Esophagus muscularis mucosa (tissue), 4 donors: ENCODE data around the gene VARS2.

Experiments used
- EP300 ChIP-seq: sonication (generic); formaldehyde crosslinking; IDR thresholded peaks from one replicate; pipeline ENCODE4 v1.6.1; 2017; ENCODE audit warnings: antibody characterized with exemption
- POLR2A ChIP-seq: fragments of 450-650 bp; IDR thresholded peaks from one replicate; pipeline ENCODE4 v1.6.1; 2017; ENCODE audit warnings: antibody characterized with exemption, moderate library complexity, mild to moderate bottlenecking, low read depth
- POLR2AphosphoS5 ChIP-seq, 2 donors: sonication (generic); formaldehyde crosslinking; IDR thresholded peaks; one replicate each; pipeline ENCODE4 v1.6.1; 2017; ENCODE audit warnings: antibody characterized with exemption in 2 of 2
- TF ChIP-seq, protein P1 (sequence below), 3 experiments: fragments of 200-600 bp in 2 of 3; fragments of 450-650 bp in 1 of 3; sonication (generic) in 2 of 3; IDR thresholded peaks; one replicate each; pipeline ENCODE4 v1.5.1; 2017 to 2019; ENCODE audit warnings: antibody characterized with exemption in 3 of 3, mild to moderate bottlenecking in 2 of 3, moderate library complexity in 1 of 3

DNA sequence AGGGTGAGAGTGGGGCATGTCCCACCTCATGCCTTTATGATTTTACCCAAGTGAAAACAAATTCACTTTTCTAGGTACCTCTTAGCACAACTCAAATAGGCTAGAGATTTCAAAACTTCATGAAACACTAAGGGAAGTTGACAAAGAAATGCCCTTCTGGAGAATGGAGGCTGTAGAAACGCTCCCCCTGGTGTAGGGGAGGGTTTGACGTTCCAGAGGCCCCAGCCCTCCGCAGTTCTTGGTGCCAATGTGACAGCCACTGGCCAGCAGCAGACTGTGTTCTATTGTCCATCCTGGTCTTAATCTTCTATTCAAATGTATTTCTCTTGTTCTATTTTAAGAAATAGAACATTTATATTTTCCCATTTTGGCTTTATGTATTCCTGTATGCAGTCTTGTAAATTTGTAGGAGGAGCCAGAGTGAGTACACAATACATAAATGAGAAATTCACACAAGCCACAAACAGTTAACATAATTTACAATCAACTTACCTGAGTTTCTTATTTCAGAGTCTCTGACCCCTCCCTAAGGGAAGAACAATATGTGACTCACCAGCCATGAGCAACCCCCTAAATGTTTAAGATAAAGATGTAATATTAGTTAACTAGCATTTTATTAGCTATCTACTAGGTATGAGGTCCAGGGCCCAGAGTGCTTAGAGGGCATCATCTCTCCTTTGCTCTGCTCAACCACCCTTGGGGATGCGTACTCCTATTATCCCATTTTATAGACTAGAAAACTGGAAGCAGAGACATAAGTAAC, 60.6 kb downstream of the VARS2 start:
- TF ChIP-seq POLR2A (no peak), POLR2AphosphoS5 (IDR thresholded peaks at IDR 0.05) (no peak), EP300 (no peak)
- TF ChIP-seq, protein P1, sequence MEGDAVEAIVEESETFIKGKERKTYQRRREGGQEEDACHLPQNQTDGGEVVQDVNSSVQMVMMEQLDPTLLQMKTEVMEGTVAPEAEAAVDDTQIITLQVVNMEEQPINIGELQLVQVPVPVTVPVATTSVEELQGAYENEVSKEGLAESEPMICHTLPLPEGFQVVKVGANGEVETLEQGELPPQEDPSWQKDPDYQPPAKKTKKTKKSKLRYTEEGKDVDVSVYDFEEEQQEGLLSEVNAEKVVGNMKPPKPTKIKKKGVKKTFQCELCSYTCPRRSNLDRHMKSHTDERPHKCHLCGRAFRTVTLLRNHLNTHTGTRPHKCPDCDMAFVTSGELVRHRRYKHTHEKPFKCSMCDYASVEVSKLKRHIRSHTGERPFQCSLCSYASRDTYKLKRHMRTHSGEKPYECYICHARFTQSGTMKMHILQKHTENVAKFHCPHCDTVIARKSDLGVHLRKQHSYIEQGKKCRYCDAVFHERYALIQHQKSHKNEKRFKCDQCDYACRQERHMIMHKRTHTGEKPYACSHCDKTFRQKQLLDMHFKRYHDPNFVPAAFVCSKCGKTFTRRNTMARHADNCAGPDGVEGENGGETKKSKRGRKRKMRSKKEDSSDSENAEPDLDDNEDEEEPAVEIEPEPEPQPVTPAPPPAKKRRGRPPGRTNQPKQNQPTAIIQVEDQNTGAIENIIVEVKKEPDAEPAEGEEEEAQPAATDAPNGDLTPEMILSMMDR (IDR thresholded peaks at IDR 0.05) = no peak
